Neural cell (in vitro differentiated cells): Measurements from ENCODE around the gene NPR3.

Source experiments
- EP300 ChIP-seq: fragments of 450-650 bp; conservative IDR thresholded peaks from 2 replicates; pipeline ENCODE4 v1.6.1; 2014; ENCODE audit warnings: antibody characterized with exemption, mild to moderate bottlenecking, moderate library complexity; ENCODE audit not compliant: poor library complexity, severe bottlenecking
- EZH2 ChIP-seq: fragments of 200-600, 300-800 bp; shearing (Covaris generic), sonication (generic); IDR thresholded peaks from 2 replicates; pipeline ENCODE4 v1.6.1; 2014; ENCODE audit warnings: antibody characterized with exemption, low read length, borderline replicate concordance, mild to moderate bottlenecking; ENCODE audit not compliant: insufficient read depth, poor library complexity, severe bottlenecking
- MXI1 ChIP-seq: fragments of 450-650 bp; conservative IDR thresholded peaks from 2 replicates; pipeline ENCODE4 v1.6.1; 2014; ENCODE audit warnings: antibody characterized with exemption, mild to moderate bottlenecking; ENCODE audit not compliant: poor library complexity, severe bottlenecking
- POLR2AphosphoS5 ChIP-seq: IDR thresholded peaks from 2 replicates; pipeline ENCODE4 v1.6.1; 2012
- RAD21 ChIP-seq: fragments of 450-650 bp; conservative IDR thresholded peaks from 2 replicates; pipeline ENCODE4 v1.6.1; 2014; ENCODE audit warnings: antibody characterized with exemption, mild to moderate bottlenecking, moderate library complexity
- REST ChIP-seq: IDR thresholded peaks from 2 replicates; pipeline ENCODE4 v1.6.1; 2012; ENCODE audit warnings: borderline replicate concordance
- TAF1 ChIP-seq: IDR thresholded peaks from 2 replicates; pipeline ENCODE4 v1.6.1; 2012; ENCODE audit warnings: low read depth
- TF ChIP-seq, protein P1 (sequence below): fragments of 450-650 bp; IDR thresholded peaks from 2 replicates; pipeline ENCODE4 v1.5.1; 2014; ENCODE audit warnings: antibody characterized with exemption, mild to moderate bottlenecking, moderate library complexity; ENCODE audit not compliant: poor library complexity, severe bottlenecking

DNA sequence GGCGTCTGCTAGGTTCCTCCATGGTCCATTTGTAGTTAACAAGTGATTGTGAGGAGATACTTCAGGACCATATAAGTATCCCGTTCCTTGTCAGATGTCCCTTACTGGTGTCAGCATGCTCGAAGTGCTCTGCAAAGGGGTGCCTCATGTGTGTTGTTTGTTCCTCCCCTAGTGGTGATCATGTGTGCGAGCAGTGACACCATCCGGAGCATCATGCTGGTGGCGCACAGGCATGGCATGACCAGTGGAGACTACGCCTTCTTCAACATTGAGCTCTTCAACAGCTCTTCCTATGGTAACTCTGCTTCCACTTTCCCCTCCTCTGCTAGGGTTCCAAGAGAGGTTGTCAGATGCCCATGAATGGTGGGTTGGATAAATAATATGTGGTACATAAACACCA is 13.4 kb downstream of the NPR3 start:
- TF ChIP-seq EZH2 = no peak
- TF ChIP-seq, protein P1, sequence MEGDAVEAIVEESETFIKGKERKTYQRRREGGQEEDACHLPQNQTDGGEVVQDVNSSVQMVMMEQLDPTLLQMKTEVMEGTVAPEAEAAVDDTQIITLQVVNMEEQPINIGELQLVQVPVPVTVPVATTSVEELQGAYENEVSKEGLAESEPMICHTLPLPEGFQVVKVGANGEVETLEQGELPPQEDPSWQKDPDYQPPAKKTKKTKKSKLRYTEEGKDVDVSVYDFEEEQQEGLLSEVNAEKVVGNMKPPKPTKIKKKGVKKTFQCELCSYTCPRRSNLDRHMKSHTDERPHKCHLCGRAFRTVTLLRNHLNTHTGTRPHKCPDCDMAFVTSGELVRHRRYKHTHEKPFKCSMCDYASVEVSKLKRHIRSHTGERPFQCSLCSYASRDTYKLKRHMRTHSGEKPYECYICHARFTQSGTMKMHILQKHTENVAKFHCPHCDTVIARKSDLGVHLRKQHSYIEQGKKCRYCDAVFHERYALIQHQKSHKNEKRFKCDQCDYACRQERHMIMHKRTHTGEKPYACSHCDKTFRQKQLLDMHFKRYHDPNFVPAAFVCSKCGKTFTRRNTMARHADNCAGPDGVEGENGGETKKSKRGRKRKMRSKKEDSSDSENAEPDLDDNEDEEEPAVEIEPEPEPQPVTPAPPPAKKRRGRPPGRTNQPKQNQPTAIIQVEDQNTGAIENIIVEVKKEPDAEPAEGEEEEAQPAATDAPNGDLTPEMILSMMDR = no peak
- no peak for TF ChIP-seq POLR2AphosphoS5
- TF ChIP-seq EP300 = no peak
- no peak for TF ChIP-seq RAD21
- no peak for TF ChIP-seq MXI1
- TF ChIP-seq TAF1 = no peak
- TF ChIP-seq REST = no peak
